ENCODE results near the gene LSM8.
A peak's percentile ranks its signal among the peaks of the same experiment; 100 is the strongest.
"Not testable (repeated sequence)": the region's sequence is repeated elsewhere in the genome, so short reads cannot be mapped to it uniquely, and the experiment has no call there.

LSM8 gene

GRCh38 chr7:118214051-118214832 is 30.3 kb downstream of the LSM8 start:
- DNase-seq, result peak; percentile 88

- DNase-seq, result no peak
Measured at GRCh38 chr7:118214833-118215182, 30.8 kb downstream of the LSM8 start.

DNA sequence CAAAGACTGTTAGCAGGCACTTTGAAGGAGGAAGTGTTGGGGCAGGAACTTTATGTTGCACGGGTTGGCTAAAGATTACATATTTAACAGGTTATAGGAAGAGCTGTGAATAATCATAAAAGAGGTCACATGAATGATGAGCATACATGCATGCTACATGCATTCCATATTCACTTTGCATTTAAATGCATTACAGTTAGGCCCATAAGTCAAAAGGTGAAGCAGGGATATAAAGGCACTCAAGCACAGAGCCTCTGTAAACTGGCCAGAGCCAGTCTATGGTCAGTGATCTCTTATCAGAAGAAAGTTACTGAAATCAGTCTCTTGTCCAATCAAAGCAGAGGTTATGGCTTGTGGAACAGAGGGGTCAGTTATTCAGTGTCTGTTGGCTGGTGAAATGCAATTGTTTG is 33.3 kb downstream of the LSM8 start:
- DNase-seq, result no peak

- peak; percentile 13 for DNase-seq
Measured at GRCh38 chr7:118218413-118219156, 34.6 kb downstream of the LSM8 start.

GRCh38 chr7:118219157-118219512 is 35.2 kb downstream of the LSM8 start:
- DNase-seq, result no peak

DNA sequence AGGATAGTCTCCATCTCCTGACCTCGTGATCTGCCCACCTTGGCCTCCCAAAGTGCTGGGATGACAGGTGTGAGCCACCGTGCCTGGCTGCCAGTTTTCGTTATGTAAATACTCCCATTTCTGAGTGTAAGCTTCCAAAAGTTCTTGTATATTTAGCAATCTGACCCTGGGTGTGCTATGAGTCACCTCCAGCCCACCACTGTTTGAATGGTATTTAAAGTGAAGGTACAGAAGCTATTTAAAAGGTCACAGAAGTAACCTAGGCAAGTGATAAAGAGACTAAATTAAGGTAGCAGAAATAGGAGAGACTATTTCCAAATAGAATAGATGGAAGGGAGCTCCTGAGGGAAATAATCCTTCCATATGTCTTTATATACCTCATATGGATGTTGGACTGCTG is 36.6 kb downstream of the LSM8 start:
- DNase-seq, result no peak

DNA sequence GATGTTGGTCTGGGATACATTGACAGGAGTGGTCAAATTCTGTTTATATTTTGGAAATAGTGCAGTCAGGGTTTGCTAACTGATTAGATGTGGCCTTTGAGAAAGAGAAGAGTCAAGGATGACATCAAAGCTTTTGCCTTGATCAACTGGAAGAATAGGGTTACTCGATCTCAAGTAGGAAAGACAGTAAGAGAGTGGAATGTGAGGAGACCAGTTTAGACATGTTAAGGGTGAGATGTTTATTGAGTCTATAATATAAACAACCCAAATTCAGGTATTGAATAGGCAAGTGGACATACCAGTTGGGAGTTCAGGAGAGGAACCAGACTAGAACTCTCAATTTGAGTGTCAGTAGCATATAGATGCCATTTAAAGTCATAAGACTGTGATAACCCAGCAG is 38.6 kb downstream of the LSM8 start:
- no peak for DNase-seq

GRCh38 chr7:118224521-118224920 is 40.6 kb downstream of the LSM8 start, which contains the start of gene ANKRD7:
TSS of gene ANKRD7 (plus strand) at chr7:118224704. CDS start at chr7:118224831, 127 bp downstream.
- no peak for DNase-seq

- peak; percentile 32 for DNase-seq
Measured at GRCh38 chr7:118232837-118233236, 48.9 kb downstream of the LSM8 start.

GRCh38 chr7:118233799-118234198 is 49.8 kb downstream of the LSM8 start:
- DNase-seq, result no peak

GRCh38 chr7:118239014-118239413 is 55.0 kb downstream of the LSM8 start:
- DNase-seq, result no peak

- not testable (repeated sequence) for DNase-seq
Measured at GRCh38 chr7:118240320-118240719, 56.4 kb downstream of the LSM8 start.
